ENCODE measurements around the gene ARMH3. TPM values are rescaled to one million over a fixed set of nuclear protein-coding genes. Genes with fewer than 3 reads are reported as not detected.

The ARMH3 gene
- total RNA-seq, 1 donor from 2014 or later: 28.8 TPM

DNA sequence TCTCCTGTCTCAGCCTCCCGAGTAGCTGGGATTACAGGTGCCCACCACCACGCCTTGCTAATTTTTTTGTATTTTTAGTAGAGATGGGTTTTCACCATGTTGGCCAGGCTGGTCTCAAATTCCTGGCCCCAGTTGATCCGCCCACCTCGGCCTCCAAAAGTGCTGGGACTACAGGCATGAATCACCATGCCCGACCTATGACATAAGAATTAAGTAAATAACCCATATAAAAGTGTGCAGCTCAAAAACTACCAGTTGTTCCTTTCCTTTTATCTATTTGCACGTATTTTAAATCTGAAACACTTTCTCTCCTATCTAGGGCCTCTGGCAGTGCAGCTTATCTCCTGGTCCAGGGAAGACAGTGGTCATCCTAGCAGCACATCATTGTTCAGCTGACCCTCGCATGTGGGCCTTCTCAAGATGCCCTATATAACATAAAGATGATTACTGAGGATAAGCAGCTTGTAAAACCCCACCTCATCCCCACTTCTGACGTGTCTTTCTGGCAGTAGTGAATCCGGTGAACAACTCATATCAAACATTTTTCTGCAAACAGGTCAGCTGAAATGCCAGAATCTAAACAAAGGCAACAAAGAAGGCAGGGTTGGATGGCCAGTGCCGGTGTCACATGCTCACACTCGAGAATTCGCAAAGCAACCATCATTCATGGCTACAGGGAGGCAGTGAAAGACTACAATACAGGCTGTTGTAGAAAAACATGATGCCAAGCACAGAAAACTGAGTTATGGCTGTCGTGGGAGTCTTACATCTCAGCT, 176.3 kb downstream of the ARMH3 start:
- Mint-ChIP-seq H3K4me1 (ENCODE audit: unreplicated experiment) (peaks cover 10% of the 10 kb centered on the region), H3K36me3 (ENCODE audit: unreplicated experiment) (no peaks in the 10 kb centered on the region), H3K4me3 (ENCODE audit: unreplicated experiment) (no peak overlapping the region), H3K9me3 (ENCODE audit: unreplicated experiment) (no peaks in the 10 kb centered on the region), H3K27me3 (ENCODE audit: unreplicated experiment) (no peaks in the 10 kb centered on the region), H3K27ac (ENCODE audit: unreplicated experiment) (no peak overlapping the region)
- DNase-seq (ENCODE audit: extremely low spot score, unreplicated experiment): no peak
- TF ChIP-seq, protein P1, sequence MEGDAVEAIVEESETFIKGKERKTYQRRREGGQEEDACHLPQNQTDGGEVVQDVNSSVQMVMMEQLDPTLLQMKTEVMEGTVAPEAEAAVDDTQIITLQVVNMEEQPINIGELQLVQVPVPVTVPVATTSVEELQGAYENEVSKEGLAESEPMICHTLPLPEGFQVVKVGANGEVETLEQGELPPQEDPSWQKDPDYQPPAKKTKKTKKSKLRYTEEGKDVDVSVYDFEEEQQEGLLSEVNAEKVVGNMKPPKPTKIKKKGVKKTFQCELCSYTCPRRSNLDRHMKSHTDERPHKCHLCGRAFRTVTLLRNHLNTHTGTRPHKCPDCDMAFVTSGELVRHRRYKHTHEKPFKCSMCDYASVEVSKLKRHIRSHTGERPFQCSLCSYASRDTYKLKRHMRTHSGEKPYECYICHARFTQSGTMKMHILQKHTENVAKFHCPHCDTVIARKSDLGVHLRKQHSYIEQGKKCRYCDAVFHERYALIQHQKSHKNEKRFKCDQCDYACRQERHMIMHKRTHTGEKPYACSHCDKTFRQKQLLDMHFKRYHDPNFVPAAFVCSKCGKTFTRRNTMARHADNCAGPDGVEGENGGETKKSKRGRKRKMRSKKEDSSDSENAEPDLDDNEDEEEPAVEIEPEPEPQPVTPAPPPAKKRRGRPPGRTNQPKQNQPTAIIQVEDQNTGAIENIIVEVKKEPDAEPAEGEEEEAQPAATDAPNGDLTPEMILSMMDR (IDR thresholded peaks at IDR 0.05): no peak

DNA sequence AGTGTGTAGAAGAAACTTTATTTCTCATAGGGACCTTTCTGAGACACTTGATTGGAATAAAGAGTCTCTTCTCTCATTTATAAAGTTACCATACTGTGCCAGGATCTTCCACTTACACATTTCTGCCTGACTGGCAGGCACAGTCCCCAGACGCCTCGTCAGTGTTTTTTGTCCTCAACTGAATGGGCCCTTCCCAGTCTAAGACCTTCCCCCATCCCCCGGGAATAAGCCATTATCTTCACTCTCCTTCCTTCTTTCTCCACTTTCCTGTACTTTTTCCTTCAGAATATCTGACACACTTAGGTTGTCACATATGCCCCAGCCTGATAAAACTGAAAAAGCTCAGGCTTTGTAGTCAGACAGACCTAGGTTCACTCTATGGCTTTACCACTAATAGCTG, 177.1 kb downstream of the ARMH3 start:
- TF ChIP-seq, protein P1 (IDR thresholded peaks at IDR 0.05): no peak
- Mint-ChIP-seq H3K27ac (ENCODE audit: unreplicated experiment) (no peak overlapping the region), H3K4me1 (ENCODE audit: unreplicated experiment) (peaks cover 10% of the 10 kb centered on the region), H3K4me3 (ENCODE audit: unreplicated experiment) (no peak overlapping the region), H3K27me3 (ENCODE audit: unreplicated experiment) (no peaks in the 10 kb centered on the region), H3K36me3 (ENCODE audit: unreplicated experiment) (no peaks in the 10 kb centered on the region), H3K9me3 (ENCODE audit: unreplicated experiment) (no peaks in the 10 kb centered on the region)
- DNase-seq (ENCODE audit: extremely low spot score, unreplicated experiment): no peak

DNA sequence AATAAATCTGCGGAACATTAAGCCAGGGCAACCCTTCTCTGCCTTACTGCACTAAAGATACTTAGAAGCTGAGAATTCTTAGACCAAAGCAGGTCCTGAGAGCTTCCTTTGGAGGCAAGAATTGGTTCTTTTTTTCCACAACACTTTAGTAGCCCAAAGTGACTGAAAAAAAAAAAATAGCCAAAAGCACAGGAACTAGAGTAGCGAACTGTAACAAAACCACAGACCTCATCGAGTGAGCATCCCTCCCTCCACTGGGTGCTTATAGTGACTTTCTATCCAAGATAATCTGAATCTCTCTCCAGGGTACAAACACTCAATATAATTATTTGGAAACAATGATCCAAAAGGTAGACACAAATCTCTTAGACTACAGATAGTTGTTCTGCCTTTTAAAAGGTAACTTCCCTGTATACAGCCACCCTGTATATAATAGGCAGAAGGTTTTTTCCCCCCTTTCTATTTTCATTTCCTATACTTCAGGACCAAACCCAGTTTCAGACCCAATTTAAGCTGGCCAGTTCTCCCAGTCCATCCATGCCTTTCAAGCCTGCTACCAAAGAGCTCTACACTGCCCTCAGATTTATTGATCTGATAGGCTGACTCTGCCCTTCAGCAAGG, 180.8 kb downstream of the ARMH3 start:
- no peak overlapping the region for H3K4me3 Mint-ChIP-seq (ENCODE audit: unreplicated experiment)
- peaks cover 6% of the 10 kb centered on the region for H3K36me3 Mint-ChIP-seq (ENCODE audit: unreplicated experiment)
- no peaks in the 10 kb centered on the region for H3K9me3 Mint-ChIP-seq (ENCODE audit: unreplicated experiment)
- peaks cover 10% of the 10 kb centered on the region for H3K4me1 Mint-ChIP-seq (ENCODE audit: unreplicated experiment)
- DNase-seq (ENCODE audit: extremely low spot score, unreplicated experiment): no peak
- TF ChIP-seq, protein P1 (IDR thresholded peaks at IDR 0.05): no peak
- no peak overlapping the region for H3K27ac Mint-ChIP-seq (ENCODE audit: unreplicated experiment)
- H3K27me3 Mint-ChIP-seq (ENCODE audit: unreplicated experiment): no peaks in the 10 kb centered on the region

DNA sequence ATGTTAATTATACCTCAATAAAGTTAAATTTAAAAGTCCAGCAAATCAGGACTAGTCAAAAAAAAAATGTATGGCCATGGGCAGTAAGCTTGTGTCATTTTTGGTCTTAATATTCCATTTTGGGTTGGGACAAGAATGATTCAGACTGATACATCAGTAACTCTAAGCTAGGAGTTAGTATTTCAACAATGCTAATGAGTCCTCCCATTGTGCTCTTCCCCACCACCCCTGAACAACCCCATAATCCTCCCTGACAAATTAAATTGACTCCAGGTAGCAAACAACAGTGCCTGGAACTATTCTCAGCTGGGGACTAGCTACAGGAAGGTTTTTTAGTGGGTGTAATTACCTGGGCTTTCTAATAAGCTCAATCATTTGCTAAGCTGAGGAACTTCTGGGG, 181.7 kb downstream of the ARMH3 start:
- Mint-ChIP-seq H3K9me3 (ENCODE audit: unreplicated experiment) (no peaks in the 10 kb centered on the region), H3K4me3 (ENCODE audit: unreplicated experiment) (no peak overlapping the region), H3K27me3 (ENCODE audit: unreplicated experiment) (no peaks in the 10 kb centered on the region), H3K36me3 (ENCODE audit: unreplicated experiment) (peaks cover 9% of the 10 kb centered on the region), H3K27ac (ENCODE audit: unreplicated experiment) (no peak overlapping the region), H3K4me1 (ENCODE audit: unreplicated experiment) (peaks cover 4% of the 10 kb centered on the region)
- TF ChIP-seq, protein P1 (IDR thresholded peaks at IDR 0.05): no peak
- DNase-seq (ENCODE audit: extremely low spot score, unreplicated experiment): no peak

DNA sequence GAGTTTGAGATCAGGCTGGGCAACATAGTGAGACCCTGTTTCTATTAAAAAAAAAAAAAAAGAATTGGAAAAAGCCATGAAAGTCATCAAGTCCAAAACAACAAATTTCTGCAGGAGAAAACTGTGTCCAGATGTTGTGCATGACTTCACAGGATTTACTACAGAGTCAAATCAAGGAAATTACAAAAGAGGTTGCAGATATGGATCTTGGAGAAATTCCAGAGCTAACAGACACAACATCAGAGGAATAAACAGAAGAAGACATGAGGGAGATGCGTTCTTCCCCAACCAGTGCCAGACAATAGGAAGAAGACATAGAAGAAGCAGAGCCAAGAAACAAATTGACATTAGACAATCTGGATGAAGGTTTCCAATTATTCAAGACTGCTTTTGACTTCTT, 188.0 kb downstream of the ARMH3 start:
- no peak for DNase-seq (ENCODE audit: extremely low spot score, unreplicated experiment)
- no peaks in the 10 kb centered on the region for H3K4me1 Mint-ChIP-seq (ENCODE audit: unreplicated experiment)
- TF ChIP-seq, protein P1 (IDR thresholded peaks at IDR 0.05): no peak
- no peak overlapping the region for H3K4me3 Mint-ChIP-seq (ENCODE audit: unreplicated experiment)
- peaks cover 12% of the 10 kb centered on the region for H3K9me3 Mint-ChIP-seq (ENCODE audit: unreplicated experiment)
- peaks cover 19% of the 10 kb centered on the region for H3K36me3 Mint-ChIP-seq (ENCODE audit: unreplicated experiment)
- no peaks in the 10 kb centered on the region for H3K27me3 Mint-ChIP-seq (ENCODE audit: unreplicated experiment)
- no peak overlapping the region for H3K27ac Mint-ChIP-seq (ENCODE audit: unreplicated experiment)
